HEK293 (cell line): ENCODE data around the gene SLC25A30.
A peak's percentile ranks its signal among the peaks of the same experiment; 100 is the strongest.

Experiments
- CTCF ChIP-seq: fragments of 450-650 bp; formaldehyde crosslinking; IDR thresholded peaks from 2 replicates; pipeline ENCODE4 v1.5.1; 2016; ENCODE audit warnings: missing biosample characterization, missing genetic modification characterization
- GLIS1 ChIP-seq: fragments of 450-650 bp; formaldehyde crosslinking; IDR thresholded peaks from 2 replicates; pipeline ENCODE4 v1.5.1; 2016; ENCODE audit warnings: missing biosample characterization, missing genetic modification characterization
- KLF1 ChIP-seq: fragments of 450-650 bp; formaldehyde crosslinking; IDR thresholded peaks from 2 replicates; pipeline ENCODE4 v1.5.1; 2016; ENCODE audit warnings: missing biosample characterization, missing genetic modification characterization
- MZF1 ChIP-seq: fragments of 450-650 bp; formaldehyde crosslinking; IDR thresholded peaks from 2 replicates; pipeline ENCODE4 v1.5.1; 2017; ENCODE audit warnings: missing biosample characterization, missing genetic modification characterization, borderline replicate concordance
- OVOL3 ChIP-seq: fragments of 450-650 bp; formaldehyde crosslinking; IDR thresholded peaks from 2 replicates; pipeline ENCODE4 v1.5.1; 2016; ENCODE audit warnings: missing biosample characterization, missing genetic modification characterization
- PRDM2 ChIP-seq: fragments of 450-650 bp; formaldehyde crosslinking; IDR thresholded peaks from 2 replicates; pipeline ENCODE4 v1.5.1; 2016; ENCODE audit warnings: missing biosample characterization, missing genetic modification characterization, borderline replicate concordance
- RBAK ChIP-seq: fragments of 450-650 bp; formaldehyde crosslinking; IDR thresholded peaks from 2 replicates; pipeline ENCODE4 v1.5.1; 2016; ENCODE audit warnings: missing biosample characterization, missing genetic modification characterization
- SETDB1 ChIP-seq: IDR thresholded peaks from one replicate; pipeline ENCODE4 v1.6.1; 2017; ENCODE audit warnings: mild to moderate bottlenecking, low read length, moderate library complexity, mixed read lengths; ENCODE audit not compliant: insufficient read length
- TCF7L2 ChIP-seq: IDR thresholded peaks from 2 replicates; pipeline ENCODE4 v1.6.1; 2011; ENCODE audit warnings: low read depth, mild to moderate bottlenecking, inconsistent platforms, low read length, moderate library complexity, borderline replicate concordance
- TRIM28 ChIP-seq: IDR thresholded peaks from 2 replicates; pipeline ENCODE4 v1.6.1; 2011; ENCODE audit warnings: low read length, control low read depth, borderline replicate concordance
- ZBTB1 ChIP-seq: fragments of 450-650 bp; formaldehyde crosslinking; IDR thresholded peaks from 2 replicates; pipeline ENCODE4 v1.5.1; 2016; ENCODE audit warnings: missing biosample characterization, missing genetic modification characterization
- ZFP3 ChIP-seq: fragments of 450-650 bp; formaldehyde crosslinking; IDR thresholded peaks from 2 replicates; pipeline ENCODE4 v1.5.1; 2016; ENCODE audit warnings: low read depth, missing biosample characterization, missing genetic modification characterization
- ZIC2 ChIP-seq: fragments of 450-650 bp; formaldehyde crosslinking; IDR thresholded peaks from 2 replicates; pipeline ENCODE4 v1.5.1; 2016; ENCODE audit warnings: missing biosample characterization, missing genetic modification characterization
- ZNF114 ChIP-seq: fragments of 450-650 bp; formaldehyde crosslinking; IDR thresholded peaks from 2 replicates; pipeline ENCODE4 v1.5.0; 2017; ENCODE audit warnings: missing biosample characterization, missing genetic modification characterization
- ZNF138 ChIP-seq: fragments of 450-650 bp; formaldehyde crosslinking; IDR thresholded peaks from 2 replicates; pipeline ENCODE4 v1.5.1; 2016; ENCODE audit warnings: missing biosample characterization, missing genetic modification characterization, borderline replicate concordance
- ZNF214 ChIP-seq: fragments of 450-650 bp; formaldehyde crosslinking; IDR thresholded peaks from 2 replicates; pipeline ENCODE4 v1.5.1; 2017; ENCODE audit warnings: missing biosample characterization, mild to moderate bottlenecking, missing genetic modification characterization, borderline replicate concordance
- ZNF24 ChIP-seq: fragments of 450-650 bp; formaldehyde crosslinking; IDR thresholded peaks from 2 replicates; pipeline ENCODE4 v1.5.1; 2016; ENCODE audit warnings: missing biosample characterization, missing genetic modification characterization
- ZNF302 ChIP-seq: fragments of 450-650 bp; formaldehyde crosslinking; IDR thresholded peaks from 2 replicates; pipeline ENCODE4 v1.5.1; 2016; ENCODE audit warnings: missing biosample characterization, missing genetic modification characterization, low read depth
- ZNF324 ChIP-seq: fragments of 450-650 bp; formaldehyde crosslinking; IDR thresholded peaks from 2 replicates; pipeline ENCODE4 v1.5.1; 2016; ENCODE audit warnings: missing biosample characterization, missing genetic modification characterization
- ZNF404 ChIP-seq: fragments of 450-650 bp; formaldehyde crosslinking; IDR thresholded peaks from 2 replicates; pipeline ENCODE4 v1.5.1; 2017; ENCODE audit warnings: missing biosample characterization, missing genetic modification characterization
- ZNF473 ChIP-seq: fragments of 450-650 bp; formaldehyde crosslinking; IDR thresholded peaks from 2 replicates; pipeline ENCODE4 v1.5.1; 2017; ENCODE audit warnings: missing biosample characterization, missing genetic modification characterization
- ZNF645 ChIP-seq: fragments of 450-650 bp; formaldehyde crosslinking; IDR thresholded peaks from 2 replicates; pipeline ENCODE4; 2016; ENCODE audit warnings: missing biosample characterization, missing genetic modification characterization
- ZNF677 ChIP-seq: fragments of 450-650 bp; IDR thresholded peaks from 2 replicates; pipeline ENCODE4 v1.5.0; 2018; ENCODE audit warnings: missing biosample characterization, mild to moderate bottlenecking, missing genetic modification characterization, moderate library complexity
- ZNF704 ChIP-seq: fragments of 450-650 bp; formaldehyde crosslinking; IDR thresholded peaks from 2 replicates; pipeline ENCODE4 v1.5.1; 2016; ENCODE audit warnings: missing biosample characterization, missing genetic modification characterization
- ZNF707 ChIP-seq: fragments of 450-650 bp; formaldehyde crosslinking; IDR thresholded peaks from 2 replicates; pipeline ENCODE4 v1.5.1; 2016; ENCODE audit warnings: missing biosample characterization, missing genetic modification characterization
- ZNF747 ChIP-seq: fragments of 450-650 bp; formaldehyde crosslinking; IDR thresholded peaks from 2 replicates; pipeline ENCODE4 v1.5.1; 2016; ENCODE audit warnings: missing biosample characterization, missing genetic modification characterization
- ZNF791 ChIP-seq: fragments of 450-650 bp; formaldehyde crosslinking; IDR thresholded peaks from 2 replicates; pipeline ENCODE4 v1.5.1; 2016; ENCODE audit warnings: missing biosample characterization, missing genetic modification characterization
- ZNF837 ChIP-seq: fragments of 450-650 bp; formaldehyde crosslinking; IDR thresholded peaks from 2 replicates; pipeline ENCODE4 v1.5.1; 2016; ENCODE audit warnings: missing biosample characterization, missing genetic modification characterization
- ZNF843 ChIP-seq: fragments of 450-650 bp; formaldehyde crosslinking; IDR thresholded peaks from 2 replicates; pipeline ENCODE4 v1.5.1; 2016; ENCODE audit warnings: missing biosample characterization, missing genetic modification characterization
- TF ChIP-seq, protein P1 (sequence below): fragments of 450-650 bp; formaldehyde crosslinking; IDR thresholded peaks from 2 replicates; pipeline ENCODE4 v1.5.1; 2016; ENCODE audit warnings: missing biosample characterization, missing genetic modification characterization

Gene SLC25A30

GRCh38 chr13:45367358-45367757 is 50.8 kb downstream of the SLC25A30 start (continued):
- TF ChIP-seq ZNF791 (tag by site-specific recombination) (no peak), ZNF138 (tag by site-specific recombination) (no peak), MZF1 (tag by site-specific recombination) (no peak), OVOL3 (tag by site-specific recombination) (no peak), ZNF645 (no peak), RBAK (tag by site-specific recombination) (no peak), CTCF (tag by site-specific recombination) (no peak), ZNF404 (tag by site-specific recombination) (no peak), ZNF24 (tag by site-specific recombination) (peak; percentile 52), ZNF214 (no peak), ZNF707 (tag by site-specific recombination) (no peak), ZNF677 (no peak), KLF1 (tag by site-specific recombination) (peak; percentile 69), TCF7L2 (no peak), ZNF837 (tag by site-specific recombination) (no peak), ZNF114 (no peak), ZNF704 (tag by site-specific recombination) (no peak), ZNF302 (no peak), GLIS1 (tag by site-specific recombination) (no peak), ZNF473 (tag by site-specific recombination) (no peak), ZNF843 (no peak), SETDB1 (no peak), ZNF747 (tag by site-specific recombination) (no peak), ZBTB1 (tag by site-specific recombination) (no peak), ZFP3 (no peak), TRIM28 (no peak), PRDM2 (no peak), ZNF324 (no peak), ZIC2 (no peak)
- TF ChIP-seq, protein P1, sequence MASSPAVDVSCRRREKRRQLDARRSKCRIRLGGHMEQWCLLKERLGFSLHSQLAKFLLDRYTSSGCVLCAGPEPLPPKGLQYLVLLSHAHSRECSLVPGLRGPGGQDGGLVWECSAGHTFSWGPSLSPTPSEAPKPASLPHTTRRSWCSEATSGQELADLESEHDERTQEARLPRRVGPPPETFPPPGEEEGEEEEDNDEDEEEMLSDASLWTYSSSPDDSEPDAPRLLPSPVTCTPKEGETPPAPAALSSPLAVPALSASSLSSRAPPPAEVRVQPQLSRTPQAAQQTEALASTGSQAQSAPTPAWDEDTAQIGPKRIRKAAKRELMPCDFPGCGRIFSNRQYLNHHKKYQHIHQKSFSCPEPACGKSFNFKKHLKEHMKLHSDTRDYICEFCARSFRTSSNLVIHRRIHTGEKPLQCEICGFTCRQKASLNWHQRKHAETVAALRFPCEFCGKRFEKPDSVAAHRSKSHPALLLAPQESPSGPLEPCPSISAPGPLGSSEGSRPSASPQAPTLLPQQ (tag by site-specific recombination): no peak
